HepG2 (cell line): ENCODE data around the gene ZFHX3. TPM values are rescaled to one million over a fixed set of nuclear protein-coding genes. Genes with fewer than 3 reads are reported as not detected.

Source experiments
- AGO1 ChIP-seq: fragments of 200-400 bp; formaldehyde crosslinking; IDR thresholded peaks from 2 replicates; pipeline ENCODE4 v1.6.1; 2017; ENCODE audit warnings: mild to moderate bottlenecking, low read depth, low read length, moderate library complexity; ENCODE audit not compliant: poor library complexity, severe bottlenecking
- ARID3A ChIP-seq: IDR thresholded peaks from 2 replicates; pipeline ENCODE4 v1.6.1; 2012; ENCODE audit warnings: low read depth, low read length, improper control_type of control experiment
- ATF7 ChIP-seq, 2 experiments: fragments of 450-650 bp in 1 of 2; sonication (generic) in 1 of 2; formaldehyde crosslinking in 1 of 2; IDR thresholded peaks; 2 replicates each; pipeline versions ENCODE4 v1.4.0 to v1.6.1; 2016 to 2020; ENCODE audit warnings: antibody characterized with exemption in 1 of 2, mild to moderate bottlenecking in 1 of 2, missing genetic modification reagents in 1 of 2
- FOXM1 ChIP-seq: sonication (generic); formaldehyde crosslinking; IDR thresholded peaks from 2 replicates; pipeline ENCODE4 v1.5.0; 2020; ENCODE audit warnings: missing genetic modification reagents
- HBP1 ChIP-seq: IDR thresholded peaks from 2 replicates; pipeline ENCODE4 v1.6.1; 2016; ENCODE audit warnings: low read depth, control low read depth
- KAT8 ChIP-seq: IDR thresholded peaks from 2 replicates; pipeline ENCODE4 v1.6.1; 2016; ENCODE audit warnings: missing genetic modification reagents, missing compliant biosample characterization
- NCOA5 ChIP-seq: sonication (generic); formaldehyde crosslinking; IDR thresholded peaks from 2 replicates; pipeline ENCODE4 v1.4.0; 2020; ENCODE audit warnings: missing genetic modification reagents
- ZNF318 ChIP-seq: sonication (generic); formaldehyde crosslinking; IDR thresholded peaks from 2 replicates; pipeline ENCODE4 v1.4.0; 2020; ENCODE audit warnings: mild to moderate bottlenecking, missing genetic modification reagents
- ZNF343 ChIP-seq: sonication (generic); formaldehyde crosslinking; IDR thresholded peaks from 2 replicates; pipeline ENCODE4 v1.4.0; 2020; ENCODE audit warnings: mild to moderate bottlenecking, missing genetic modification reagents
- ZNF446 ChIP-seq: sonication (generic); formaldehyde crosslinking; IDR thresholded peaks from 2 replicates; pipeline ENCODE4 v1.5.0; 2020; ENCODE audit warnings: mild to moderate bottlenecking, missing genetic modification reagents
- ZNF552 ChIP-seq: sonication (generic); formaldehyde crosslinking; IDR thresholded peaks from 2 replicates; pipeline ENCODE4 v1.9.0; 2022; ENCODE audit warnings: missing genetic modification reagents, mild to moderate bottlenecking, borderline replicate concordance
- ZNF746 ChIP-seq: sonication (generic); formaldehyde crosslinking; IDR thresholded peaks from 2 replicates; pipeline ENCODE4 v1.8.0; 2022; ENCODE audit warnings: mild to moderate bottlenecking, missing genetic modification reagents
- ZSCAN20 ChIP-seq: sonication (generic); formaldehyde crosslinking; IDR thresholded peaks from 2 replicates; pipeline ENCODE4 v1.4.0; 2020; ENCODE audit warnings: missing genetic modification reagents, mild to moderate bottlenecking, borderline replicate concordance
- ZSCAN9 ChIP-seq: IDR thresholded peaks from 2 replicates; pipeline ENCODE4 v1.6.1; 2016; ENCODE audit warnings: borderline replicate concordance
- polyA plus RNA-seq, 8 experiments: library from polyadenylated mRNA; depleted of rRNA in 3 of 8; stranded (reverse) in 7 of 8; unstranded in 1 of 8; fragments of >200 nt; fragmentation: Illumina TruSeq in 4 of 8; extraction: Trizol in 4 of 8; gene quantifications; 2 replicates each; pipeline versions ENCODE4 v1.2.1 to v1.2.3, GENCODE V29; 2011 to 2016; ENCODE audit warnings: low read depth in 4 of 8, missing spikeins in 1 of 8, mixed read lengths in 1 of 8; ENCODE audit not compliant: insufficient read depth in 1 of 8
- total RNA-seq, 5 experiments: library from RNA; depleted of rRNA; stranded (reverse); fragments of >200 nt; fragmentation: Illumina TruSeq; extraction: Trizol; gene quantifications; 2 replicates each; pipeline ENCODE4 v1.2.3, GENCODE V29; 2016; ENCODE audit warnings: low read depth in 1 of 5
- TF ChIP-seq, protein P1 (sequence below): sonication (generic); formaldehyde crosslinking; IDR thresholded peaks from 2 replicates; pipeline ENCODE4 v1.4.0; 2020; ENCODE audit warnings: missing genetic modification reagents, low read depth, mild to moderate bottlenecking, borderline replicate concordance

ZFHX3 gene
- total and polyA plus RNA-seq, 2 of the 13 experiments (the other 11 are each of a cell fraction or from before 2014, with no cell fraction given): 5.0 to 6.0 TPM

- TF ChIP-seq NCOA5 (CRISPR knock-in tag) (no peak), ATF7 (IDR thresholded peaks at IDR 0.05) (no peak), ATF7 (CRISPR knock-in tag; IDR thresholded peaks at IDR 0.05) (no peak), ZSCAN9 (CRISPR knock-in tag) (no peak; the same call in 1 of the 2 replicates), ZNF318 (CRISPR knock-in tag) (no peak), ZNF446 (CRISPR knock-in tag) (no peak), KAT8 (CRISPR knock-in tag) (peak; percentile 65), FOXM1 (CRISPR knock-in tag) (no peak), HBP1 (peak; percentile 53; the same call in 1 of the 2 replicates), AGO1 (no peak), ZSCAN20 (CRISPR knock-in tag) (no peak; the same call in 1 of the 2 replicates), ZNF343 (CRISPR knock-in tag) (no peak), ARID3A (no peak; the same call in 1 of the 2 replicates), ZNF746 (CRISPR knock-in tag) (0 out of 2 replicates have a peak, but pooled peaks have one; percentile 35), ZNF552 (CRISPR knock-in tag) (no peak)
- TF ChIP-seq, protein P1, sequence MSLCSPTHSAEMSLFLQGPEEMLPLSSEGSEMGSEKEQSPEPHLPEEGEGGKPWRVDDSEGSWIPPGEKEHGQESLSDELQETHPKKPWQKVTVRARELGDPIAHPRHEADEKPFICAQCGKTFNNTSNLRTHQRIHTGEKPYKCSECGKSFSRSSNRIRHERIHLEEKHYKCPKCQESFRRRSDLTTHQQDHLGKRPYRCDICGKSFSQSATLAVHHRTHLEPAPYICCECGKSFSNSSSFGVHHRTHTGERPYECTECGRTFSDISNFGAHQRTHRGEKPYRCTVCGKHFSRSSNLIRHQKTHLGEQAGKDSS: 0 out of 2 replicates have a peak, but pooled peaks have one; percentile 23
Measured at GRCh38 chr16:73020409-73020884, 27.5 kb downstream of the ZFHX3 start (continued).
